ENCODE data around the gene GPC1.

GRCh38 chr2:240441326-240441992, 6.0 kb downstream of the GPC1 start:
- no peak for TF ChIP-seq POLR2A (IDR thresholded peaks at IDR 0.05)
- TF ChIP-seq, protein P1, sequence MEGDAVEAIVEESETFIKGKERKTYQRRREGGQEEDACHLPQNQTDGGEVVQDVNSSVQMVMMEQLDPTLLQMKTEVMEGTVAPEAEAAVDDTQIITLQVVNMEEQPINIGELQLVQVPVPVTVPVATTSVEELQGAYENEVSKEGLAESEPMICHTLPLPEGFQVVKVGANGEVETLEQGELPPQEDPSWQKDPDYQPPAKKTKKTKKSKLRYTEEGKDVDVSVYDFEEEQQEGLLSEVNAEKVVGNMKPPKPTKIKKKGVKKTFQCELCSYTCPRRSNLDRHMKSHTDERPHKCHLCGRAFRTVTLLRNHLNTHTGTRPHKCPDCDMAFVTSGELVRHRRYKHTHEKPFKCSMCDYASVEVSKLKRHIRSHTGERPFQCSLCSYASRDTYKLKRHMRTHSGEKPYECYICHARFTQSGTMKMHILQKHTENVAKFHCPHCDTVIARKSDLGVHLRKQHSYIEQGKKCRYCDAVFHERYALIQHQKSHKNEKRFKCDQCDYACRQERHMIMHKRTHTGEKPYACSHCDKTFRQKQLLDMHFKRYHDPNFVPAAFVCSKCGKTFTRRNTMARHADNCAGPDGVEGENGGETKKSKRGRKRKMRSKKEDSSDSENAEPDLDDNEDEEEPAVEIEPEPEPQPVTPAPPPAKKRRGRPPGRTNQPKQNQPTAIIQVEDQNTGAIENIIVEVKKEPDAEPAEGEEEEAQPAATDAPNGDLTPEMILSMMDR (IDR thresholded peaks at IDR 0.05) = no peak

All from uterus (tissue), 2 donors.